HuH-7.5 (cell line): ENCODE measurements around the gene SH3D21.

Source experiments
- DNase-seq: peaks from one replicate; pipeline ENCODE4 v3.0.0; 2011; ENCODE audit warnings: low spot score

The SH3D21 gene

GRCh38 chr1:36359383-36359782 is 53.2 kb downstream of the SH3D21 start:
- DNase-seq = no peak

GRCh38 chr1:36359911-36360550 is 53.9 kb downstream of the SH3D21 start:
- no peak for DNase-seq

- no peak for DNase-seq
These were observed 59.2 kb downstream of the SH3D21 start for GRCh38 chr1:36365381-36365780.

GRCh38 chr1:36366091-36366661 is 60.0 kb downstream of the SH3D21 start:
- DNase-seq = no peak

- DNase-seq = no peak
These were observed 60.9 kb downstream of the SH3D21 start for GRCh38 chr1:36367066-36367465.

- DNase-seq = no peak
These were observed 61.6 kb downstream of the SH3D21 start for GRCh38 chr1:36367798-36368197.

GRCh38 chr1:36369061-36369861 is 63.1 kb downstream of the SH3D21 start:
- DNase-seq = peak; percentile 91
